PC-9 (cell line): ENCODE data around the gene FAM168A. TPM values are rescaled to one million over a fixed set of nuclear protein-coding genes. Genes with fewer than 3 reads are reported as not detected.

Source experiments
- BruUV-seq: library from RNA; stranded (reverse); fragments of 400-500 nt; replicated peaks from 2 replicates; lab custom pipeline; 2021; lab: Mats Ljungman, UMichigan
- CTCF ChIA-PET: fragments of 300-600 bp; sonication (Branson Sonifier 250); formaldehyde crosslinking; loops from one replicate; lab custom pipeline; 2022; ENCODE audit warnings: antibody characterized with exemption; lab: Charles Lee
- POLR2A ChIA-PET: fragments of 300-600 bp; sonication (Branson Sonifier 250); formaldehyde crosslinking; loops from one replicate; lab custom pipeline; 2022; ENCODE audit warnings: antibody characterized with exemption; ENCODE audit not compliant: unreplicated experiment; lab: Charles Lee
- DNase-seq, 2 experiments: peaks; one replicate each; pipeline versions ENCODE4 v3.0.0 to v3.0.0-alpha.2; 2015 to 2022; ENCODE audit warnings: mixed read lengths in 1 of 2
- H2AFZ ChIP-seq: fragments of 200-600 bp; sonication (generic); 2 replicates; pipeline ENCODE4 v1.8.1; 2017; ENCODE audit warnings: antibody characterized with exemption
- H3F3A ChIP-seq: fragments of 200-600 bp; sonication (generic); 2 replicates; pipeline ENCODE4 v1.8.1; 2017; ENCODE audit warnings: antibody characterized with exemption, mild to moderate bottlenecking, low read depth; ENCODE audit not compliant: insufficient read depth
- H3K27ac ChIP-seq: fragments of 200-600 bp; sonication (generic); 2 replicates; pipeline ENCODE4 v1.6.1; 2016; ENCODE audit warnings: mixed run types
- H3K27me3 ChIP-seq: fragments of 200-600 bp; sonication (generic); 2 replicates; pipeline ENCODE4 v1.6.1; 2016; ENCODE audit warnings: low read depth, mixed run types; ENCODE audit not compliant: insufficient read depth
- H3K36me3 ChIP-seq: fragments of 200-600 bp; sonication (generic); 2 replicates; pipeline ENCODE4 v1.6.1; 2016; ENCODE audit warnings: low read depth, mixed run types
- H3K4me1 ChIP-seq: fragments of 200-600 bp; sonication (generic); replicated peaks from 2 replicates; pipeline ENCODE4 v1.6.1; 2016; ENCODE audit warnings: mixed run types; ENCODE audit not compliant: insufficient read depth
- H3K4me2 ChIP-seq: fragments of 200-600 bp; sonication (generic); 2 replicates; pipeline ENCODE4 v1.6.1; 2017; ENCODE audit warnings: mixed run types
- H3K4me3 ChIP-seq: fragments of 200-600 bp; sonication (generic); 2 replicates; pipeline ENCODE4 v1.6.1; 2016; ENCODE audit warnings: mixed run types
- H3K79me2 ChIP-seq: fragments of 200-600 bp; sonication (generic); 2 replicates; pipeline ENCODE4 v1.6.1; 2017; ENCODE audit warnings: low read depth, mixed run types
- H3K9me2 ChIP-seq: fragments of 200-600 bp; sonication (generic); 2 replicates; pipeline ENCODE4 v1.8.1; 2017; ENCODE audit warnings: mild to moderate bottlenecking; ENCODE audit not compliant: insufficient read depth
- H3K9me3 ChIP-seq: fragments of 200-600 bp; sonication (generic); 2 replicates; pipeline ENCODE4 v1.8.1; 2016; ENCODE audit warnings: low read depth; ENCODE audit not compliant: insufficient read depth
- H4K20me1 ChIP-seq: fragments of 200-600 bp; sonication (generic); 2 replicates; pipeline ENCODE4 v1.8.1; 2017; ENCODE audit not compliant: insufficient read depth
- EZH2 ChIP-seq: fragments of 200-600 bp; sonication (generic); IDR thresholded peaks from 2 replicates; pipeline ENCODE4 v1.8.0; 2017; ENCODE audit warnings: antibody characterized with exemption, low read depth
- intact Hi-C: fragments of 100-400 bp; cut with micrococcal nuclease; formaldehyde crosslinking; loops from one replicate; pipeline ENCODE4 v1.10.0; 2022; ENCODE audit not compliant: unreplicated experiment
- total RNA-seq: library from RNA; stranded (reverse); gene quantifications from 2 replicates; pipeline ENCODE4 v1.2.3, GENCODE V29; 2021
- TF ChIP-seq, protein P1 (sequence below): fragments of 200-600 bp; sonication (generic); conservative IDR thresholded peaks from 2 replicates; pipeline ENCODE4 v1.6.1; 2017; ENCODE audit warnings: mixed run types, antibody characterized with exemption, mild to moderate bottlenecking, moderate library complexity

The FAM168A gene
- total RNA-seq, 1 experiment from 2014 or later = 51.2 TPM

GRCh38 chr11:73414977-73415651 is 182.8 kb downstream of the FAM168A start:
- no peak for DNase-seq
- POLR2A ChIA-PET = no interaction called here
- no peak for TF ChIP-seq EZH2
- TF ChIP-seq, protein P1, sequence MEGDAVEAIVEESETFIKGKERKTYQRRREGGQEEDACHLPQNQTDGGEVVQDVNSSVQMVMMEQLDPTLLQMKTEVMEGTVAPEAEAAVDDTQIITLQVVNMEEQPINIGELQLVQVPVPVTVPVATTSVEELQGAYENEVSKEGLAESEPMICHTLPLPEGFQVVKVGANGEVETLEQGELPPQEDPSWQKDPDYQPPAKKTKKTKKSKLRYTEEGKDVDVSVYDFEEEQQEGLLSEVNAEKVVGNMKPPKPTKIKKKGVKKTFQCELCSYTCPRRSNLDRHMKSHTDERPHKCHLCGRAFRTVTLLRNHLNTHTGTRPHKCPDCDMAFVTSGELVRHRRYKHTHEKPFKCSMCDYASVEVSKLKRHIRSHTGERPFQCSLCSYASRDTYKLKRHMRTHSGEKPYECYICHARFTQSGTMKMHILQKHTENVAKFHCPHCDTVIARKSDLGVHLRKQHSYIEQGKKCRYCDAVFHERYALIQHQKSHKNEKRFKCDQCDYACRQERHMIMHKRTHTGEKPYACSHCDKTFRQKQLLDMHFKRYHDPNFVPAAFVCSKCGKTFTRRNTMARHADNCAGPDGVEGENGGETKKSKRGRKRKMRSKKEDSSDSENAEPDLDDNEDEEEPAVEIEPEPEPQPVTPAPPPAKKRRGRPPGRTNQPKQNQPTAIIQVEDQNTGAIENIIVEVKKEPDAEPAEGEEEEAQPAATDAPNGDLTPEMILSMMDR = no peak
- Histone ChIP-seq H3K4me2 (no peak overlapping the region), H3K4me1 (peaks cover 10% of the 10 kb centered on the region; the same call in 1 of the 2 replicates), H2AFZ (no peak overlapping the region), H4K20me1 (no peaks in the 10 kb centered on the region), H3K36me3 (no peaks in the 10 kb centered on the region), H3F3A (peaks cover 7% of the 10 kb centered on the region; the same call in 1 of the 2 replicates), H3K4me3 (no peak overlapping the region), H3K9me2 (no peaks in the 10 kb centered on the region), H3K9me3 (no peaks in the 10 kb centered on the region), H3K27me3 (no peaks in the 10 kb centered on the region), H3K27ac (no peak overlapping the region), H3K79me2 (no peaks in the 10 kb centered on the region)
- intact Hi-C loops = no loop called here
- no TSS peak for BruUV-seq
- CTCF ChIA-PET = no interaction called here

DNA sequence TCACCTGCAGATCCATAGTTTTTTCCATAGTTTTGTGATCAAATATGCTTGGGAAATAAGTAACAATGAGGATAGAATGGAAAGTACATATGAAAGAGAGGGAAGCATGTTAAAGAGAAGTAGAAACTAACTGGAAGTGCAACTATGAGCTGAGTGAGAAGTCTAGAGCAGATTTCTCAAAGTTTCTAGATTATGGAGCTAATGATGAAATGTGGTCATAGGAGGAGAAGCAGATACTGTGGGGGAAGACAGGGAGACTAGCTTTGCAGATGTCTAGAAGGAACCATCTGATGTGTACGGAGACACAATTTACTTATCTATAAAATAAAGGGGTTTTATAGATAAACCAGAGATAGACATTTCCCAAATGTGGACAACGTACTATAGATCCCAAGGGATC is 184.7 kb downstream of the FAM168A start:
- H3K9me3 ChIP-seq = no peaks in the 10 kb centered on the region
- peaks cover 7% of the 10 kb centered on the region; the same call in 1 of the 2 replicates for H3F3A ChIP-seq
- no peak overlapping the region for H3K4me3 ChIP-seq
- DNase-seq = no peak
- H3K4me1 ChIP-seq = peaks cover 10% of the 10 kb centered on the region; the same call in 1 of the 2 replicates
- H3K36me3 ChIP-seq = no peaks in the 10 kb centered on the region
- TF ChIP-seq EZH2 = no peak
- TF ChIP-seq, protein P1 = no peak
- intact Hi-C loops = no loop called here
- POLR2A ChIA-PET = interaction anchor here (0.7 kb wide), 1 partner anchor 306 kb away, joined by 5 read pairs; no protein-coding TSS in a partner anchor
- CTCF ChIA-PET = no interaction called here
- BruUV-seq = no TSS peak
- no peak overlapping the region for H3K4me2 ChIP-seq
- H3K9me2 ChIP-seq = no peaks in the 10 kb centered on the region
- H3K79me2 ChIP-seq = no peaks in the 10 kb centered on the region
- H3K27me3 ChIP-seq = no peaks in the 10 kb centered on the region
- no peaks in the 10 kb centered on the region for H4K20me1 ChIP-seq
- H3K27ac ChIP-seq = no peak overlapping the region
- H2AFZ ChIP-seq = no peak overlapping the region

GRCh38 chr11:73412308-73412707 is 185.6 kb downstream of the FAM168A start:
- Histone ChIP-seq H3K27ac (no peak overlapping the region), H3K36me3 (no peaks in the 10 kb centered on the region), H3F3A (peaks cover 7% of the 10 kb centered on the region; the same call in 1 of the 2 replicates), H3K9me3 (no peaks in the 10 kb centered on the region), H3K4me2 (no peak overlapping the region), H3K79me2 (no peaks in the 10 kb centered on the region), H3K9me2 (no peaks in the 10 kb centered on the region), H3K4me1 (peaks cover 10% of the 10 kb centered on the region; the same call in 1 of the 2 replicates), H4K20me1 (no peaks in the 10 kb centered on the region), H2AFZ (no peak overlapping the region), H3K27me3 (no peaks in the 10 kb centered on the region), H3K4me3 (no peak overlapping the region)
- intact Hi-C loops = no loop called here
- no TSS peak for BruUV-seq
- ChIA-PET POLR2A (no interaction called here), CTCF (no interaction called here)
- DNase-seq = no peak
- no peak for TF ChIP-seq EZH2
- TF ChIP-seq, protein P1 = no peak
